Neutrophil (primary cell): ENCODE measurements around the gene HELZ.

Source experiments
- H3K27ac ChIP-seq: fragments of 200-600 bp; sonication (generic); 2 replicates; pipeline ENCODE4 v1.5.1; 2016; ENCODE audit warnings: mild to moderate bottlenecking, moderate library complexity
- H3K27me3 ChIP-seq: fragments of 200-600 bp; sonication (generic); 2 replicates; pipeline ENCODE4 v1.6.0; 2016; ENCODE audit warnings: mild to moderate bottlenecking
- H3K36me3 ChIP-seq: fragments of 200-600 bp; sonication (generic); 2 replicates; pipeline ENCODE4 v1.5.1; 2017
- H3K4me1 ChIP-seq, 2 experiments: fragments of 200-600 bp in 1 of 2; sonication (generic) in 1 of 2; 1 replicate in 1 of 2; 2 replicates in 1 of 2; pipeline versions ENCODE4 v1.5.1 to v1.6.1; 2013 to 2016; ENCODE audit warnings: low read depth in 1 of 2, low read length in 1 of 2, mild to moderate bottlenecking in 1 of 2, moderate library complexity in 1 of 2; ENCODE audit not compliant: control insufficient read depth in 1 of 2, insufficient read depth in 1 of 2
- H3K4me3 ChIP-seq, 2 experiments: fragments of 200-600 bp in 1 of 2; sonication (generic) in 1 of 2; 1 replicate in 1 of 2; 2 replicates in 1 of 2; pipeline ENCODE4 v1.5.1; 2013 to 2016; ENCODE audit warnings: low read depth in 1 of 2, low read length in 1 of 2, mild to moderate bottlenecking in 1 of 2, moderate library complexity in 1 of 2
- H3K9me3 ChIP-seq: fragments of 200-600 bp; sonication (generic); 2 replicates; pipeline ENCODE4 v1.5.1; 2016
- TF ChIP-seq, protein P1 (sequence below): fragments of 200-600 bp; sonication (generic); IDR thresholded peaks from 2 replicates; pipeline ENCODE4 v1.5.1; 2016; ENCODE audit warnings: antibody characterized with exemption

Gene HELZ

GRCh38 chr17:67139289-67139688, 105.7 kb downstream of the HELZ start:
- Histone ChIP-seq H3K27ac (no peak overlapping the region), H3K9me3 (no peaks in the 10 kb centered on the region), H3K36me3 (peaks cover 55% of the 10 kb centered on the region), H3K27me3 (no peaks in the 10 kb centered on the region), H3K4me3 (no peak overlapping the region), H3K4me1 (peaks cover 0 to 7% of the 10 kb centered on the region in 2 experiments)
- TF ChIP-seq, protein P1, sequence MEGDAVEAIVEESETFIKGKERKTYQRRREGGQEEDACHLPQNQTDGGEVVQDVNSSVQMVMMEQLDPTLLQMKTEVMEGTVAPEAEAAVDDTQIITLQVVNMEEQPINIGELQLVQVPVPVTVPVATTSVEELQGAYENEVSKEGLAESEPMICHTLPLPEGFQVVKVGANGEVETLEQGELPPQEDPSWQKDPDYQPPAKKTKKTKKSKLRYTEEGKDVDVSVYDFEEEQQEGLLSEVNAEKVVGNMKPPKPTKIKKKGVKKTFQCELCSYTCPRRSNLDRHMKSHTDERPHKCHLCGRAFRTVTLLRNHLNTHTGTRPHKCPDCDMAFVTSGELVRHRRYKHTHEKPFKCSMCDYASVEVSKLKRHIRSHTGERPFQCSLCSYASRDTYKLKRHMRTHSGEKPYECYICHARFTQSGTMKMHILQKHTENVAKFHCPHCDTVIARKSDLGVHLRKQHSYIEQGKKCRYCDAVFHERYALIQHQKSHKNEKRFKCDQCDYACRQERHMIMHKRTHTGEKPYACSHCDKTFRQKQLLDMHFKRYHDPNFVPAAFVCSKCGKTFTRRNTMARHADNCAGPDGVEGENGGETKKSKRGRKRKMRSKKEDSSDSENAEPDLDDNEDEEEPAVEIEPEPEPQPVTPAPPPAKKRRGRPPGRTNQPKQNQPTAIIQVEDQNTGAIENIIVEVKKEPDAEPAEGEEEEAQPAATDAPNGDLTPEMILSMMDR, result no peak

GRCh38 chr17:67138392-67138791, 106.6 kb downstream of the HELZ start:
- Histone ChIP-seq H3K4me3 (no peak overlapping the region), H3K9me3 (no peaks in the 10 kb centered on the region), H3K4me1 (peaks cover 0 to 7% of the 10 kb centered on the region in 2 experiments), H3K27me3 (no peaks in the 10 kb centered on the region), H3K36me3 (peaks cover 60% of the 10 kb centered on the region), H3K27ac (peak overlapping the region; percentile 17)
- TF ChIP-seq, protein P1, result no peak

GRCh38 chr17:67137860-67138259, 107.1 kb downstream of the HELZ start:
- no peaks in the 10 kb centered on the region for H3K9me3 ChIP-seq
- no peak overlapping the region for H3K4me3 ChIP-seq
- no peaks in the 10 kb centered on the region for H3K27me3 ChIP-seq
- H3K4me1 ChIP-seq, result peaks cover 0 to 7% of the 10 kb centered on the region in 2 experiments
- peaks cover 55% of the 10 kb centered on the region for H3K36me3 ChIP-seq
- TF ChIP-seq, protein P1, result no peak
- H3K27ac ChIP-seq, result no peak overlapping the region

DNA sequence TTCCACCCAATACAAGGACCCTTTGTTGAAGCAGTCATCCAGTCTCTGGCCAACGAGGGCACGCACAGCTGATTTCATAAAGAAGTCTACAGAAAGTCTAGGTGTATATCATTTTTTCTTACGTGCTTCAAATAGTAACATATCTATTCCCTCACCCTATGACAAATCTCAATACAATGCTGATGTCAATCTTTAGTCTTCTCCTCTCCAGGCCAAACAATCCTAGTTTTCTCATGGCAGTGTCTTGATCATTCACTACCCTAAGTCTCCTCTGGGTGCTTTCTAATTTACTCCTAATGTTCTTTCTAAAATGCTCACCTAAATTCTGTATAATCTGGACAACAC, 108.0 kb downstream of the HELZ start:
- TF ChIP-seq, protein P1, result no peak
- Histone ChIP-seq H3K9me3 (no peaks in the 10 kb centered on the region), H3K4me3 (no peak overlapping the region), H3K27ac (no peak overlapping the region), H3K4me1 (peaks cover 0 to 7% of the 10 kb centered on the region in 2 experiments), H3K36me3 (peaks cover 54% of the 10 kb centered on the region), H3K27me3 (no peaks in the 10 kb centered on the region)

- H3K4me1 ChIP-seq, result peaks cover 0 to 7% of the 10 kb centered on the region in 2 experiments
- TF ChIP-seq, protein P1, result no peak
- H3K27ac ChIP-seq, result no peak overlapping the region
- no peak overlapping the region for H3K4me3 ChIP-seq
- H3K27me3 ChIP-seq, result no peaks in the 10 kb centered on the region
- peaks cover 55% of the 10 kb centered on the region for H3K36me3 ChIP-seq
- no peaks in the 10 kb centered on the region for H3K9me3 ChIP-seq
Observed at GRCh38 chr17:67136191-67137025, 108.6 kb downstream of the HELZ start.
